Esophagus squamous epithelium (tissue), 4 donors: ENCODE measurements around the gene NRXN3.

Experiments
- POLR2A ChIP-seq, 4 donors: fragments of 450-650 bp; IDR thresholded peaks; one replicate each; pipeline ENCODE4 v1.6.1; 2017; ENCODE audit warnings: antibody characterized with exemption in 4 of 4, mild to moderate bottlenecking in 4 of 4, moderate library complexity in 3 of 4
- TF ChIP-seq, protein P1 (sequence below), 6 experiments: fragments of 450-650 bp in 4 of 6; fragments of 200-600 bp in 2 of 6; sonication (generic) in 2 of 6; IDR thresholded peaks; one replicate each; pipeline ENCODE4 v1.5.1; 2016 to 2019; ENCODE audit warnings: antibody characterized with exemption in 6 of 6, mild to moderate bottlenecking in 4 of 6, moderate library complexity in 4 of 6

GRCh38 chr14:79295385-79295784 lies 1125.2 kb downstream of the NRXN3 start:
- TF ChIP-seq, protein P1, sequence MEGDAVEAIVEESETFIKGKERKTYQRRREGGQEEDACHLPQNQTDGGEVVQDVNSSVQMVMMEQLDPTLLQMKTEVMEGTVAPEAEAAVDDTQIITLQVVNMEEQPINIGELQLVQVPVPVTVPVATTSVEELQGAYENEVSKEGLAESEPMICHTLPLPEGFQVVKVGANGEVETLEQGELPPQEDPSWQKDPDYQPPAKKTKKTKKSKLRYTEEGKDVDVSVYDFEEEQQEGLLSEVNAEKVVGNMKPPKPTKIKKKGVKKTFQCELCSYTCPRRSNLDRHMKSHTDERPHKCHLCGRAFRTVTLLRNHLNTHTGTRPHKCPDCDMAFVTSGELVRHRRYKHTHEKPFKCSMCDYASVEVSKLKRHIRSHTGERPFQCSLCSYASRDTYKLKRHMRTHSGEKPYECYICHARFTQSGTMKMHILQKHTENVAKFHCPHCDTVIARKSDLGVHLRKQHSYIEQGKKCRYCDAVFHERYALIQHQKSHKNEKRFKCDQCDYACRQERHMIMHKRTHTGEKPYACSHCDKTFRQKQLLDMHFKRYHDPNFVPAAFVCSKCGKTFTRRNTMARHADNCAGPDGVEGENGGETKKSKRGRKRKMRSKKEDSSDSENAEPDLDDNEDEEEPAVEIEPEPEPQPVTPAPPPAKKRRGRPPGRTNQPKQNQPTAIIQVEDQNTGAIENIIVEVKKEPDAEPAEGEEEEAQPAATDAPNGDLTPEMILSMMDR (IDR thresholded peaks at IDR 0.05): no peak
- TF ChIP-seq POLR2A (IDR thresholded peaks at IDR 0.05): no peak
